ENCODE data around the gene RARS1.

DNA sequence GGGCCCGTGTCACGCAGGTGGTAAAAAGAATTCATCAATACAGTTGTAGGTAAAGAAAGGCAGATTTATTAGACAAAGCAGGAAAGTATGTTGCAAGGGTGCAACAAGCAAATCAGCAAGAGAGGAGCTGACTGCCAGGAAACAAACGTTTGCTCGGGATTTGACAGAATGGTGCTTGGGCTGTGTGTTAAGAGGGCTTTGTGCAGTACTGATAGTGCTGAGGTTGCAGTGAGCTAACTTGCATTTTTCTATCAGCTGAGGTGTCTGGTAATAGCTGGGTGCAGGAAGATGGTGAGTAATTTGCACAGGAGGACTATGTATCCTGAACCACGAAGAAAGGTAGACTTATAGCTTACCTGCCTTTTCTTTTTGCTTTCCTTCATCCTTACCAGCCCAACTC, 3.9 kb upstream of the RARS1 start:
- TF ChIP-seq POLR2A (IDR thresholded peaks at IDR 0.05; ENCODE audit: low read depth, low read length) (no peak), SPI1 (IDR thresholded peaks at IDR 0.05; ENCODE audit: low read depth, low read length) (no peak), POLR2AphosphoS5 (IDR thresholded peaks at IDR 0.05; ENCODE audit: low read depth, low read length) (no peak), TAF1 (IDR thresholded peaks at IDR 0.05; ENCODE audit: low read depth, low read length) (no peak)
